SU-DHL-6 (cell line): ENCODE data around the gene IER3.

Experiments used
- H2AFZ ChIP-seq: fragments of 200-600 bp; sonication (generic); 2 replicates; pipeline ENCODE4 v1.6.1; 2014; ENCODE audit warnings: low read depth, mild to moderate bottlenecking, moderate library complexity, mixed read lengths, antibody characterized with exemption, low read length; ENCODE audit not compliant: severe bottlenecking
- H3F3A ChIP-seq: fragments of 200-600 bp; shearing (Covaris generic); 2 replicates; pipeline ENCODE4 v1.6.0; 2016; ENCODE audit warnings: antibody characterized with exemption, mild to moderate bottlenecking; ENCODE audit not compliant: insufficient read depth
- H3K27ac ChIP-seq: fragments of 200-600 bp; sonication (generic); 2 replicates; pipeline ENCODE4 v1.5.1; 2016; ENCODE audit warnings: low read depth, mild to moderate bottlenecking, low read length, moderate library complexity, mixed read lengths
- H3K27me3 ChIP-seq: fragments of 200-600 bp; sonication (generic), shearing (Covaris generic); 2 replicates; pipeline ENCODE4 v1.6.0; 2014; ENCODE audit warnings: mild to moderate bottlenecking, low read length
- H3K36me3 ChIP-seq: fragments of 200-600 bp; sonication (generic); 2 replicates; pipeline ENCODE4 v1.6.1; 2014; ENCODE audit warnings: mild to moderate bottlenecking, low read length, mixed read lengths
- H3K4me2 ChIP-seq: fragments of 300-600, 200-600 bp; shearing (Covaris generic), sonication (generic); 2 replicates; pipeline ENCODE4 v1.6.0; 2014; ENCODE audit warnings: low read length, low read depth, mild to moderate bottlenecking; ENCODE audit not compliant: poor library complexity, severe bottlenecking
- H3K4me3 ChIP-seq: fragments of 200-600 bp; sonication (generic); 2 replicates; pipeline ENCODE4 v1.5.1; 2014; ENCODE audit warnings: antibody characterized with exemption, low read length, mild to moderate bottlenecking, mixed read lengths; ENCODE audit not compliant: insufficient read depth, poor library complexity, severe bottlenecking
- H3K79me2 ChIP-seq: fragments of 200-600 bp; sonication (generic); 2 replicates; pipeline ENCODE4 v1.6.1; 2014; ENCODE audit warnings: mild to moderate bottlenecking, low read length, moderate library complexity; ENCODE audit not compliant: insufficient read depth
- H3K9ac ChIP-seq: fragments of 200-600 bp; sonication (generic); 2 replicates; pipeline ENCODE4 v1.7.0; 2014; ENCODE audit warnings: mild to moderate bottlenecking, low read length
- H3K9me2 ChIP-seq: fragments of 200-600 bp; sonication (generic); replicated peaks from 2 replicates; pipeline ENCODE4 v1.6.1; 2014; ENCODE audit warnings: low read length; ENCODE audit not compliant: insufficient read depth
- H3K9me3 ChIP-seq: fragments of 200-600 bp; sonication (generic); 2 replicates; pipeline ENCODE4 v1.6.1; 2014; ENCODE audit warnings: low read length, mixed read lengths; ENCODE audit not compliant: insufficient read depth
- H4K20me1 ChIP-seq: fragments of 200-600 bp; sonication (generic); 2 replicates; pipeline ENCODE4 v1.6.1; 2014; ENCODE audit warnings: low read depth, mild to moderate bottlenecking, antibody characterized with exemption, low read length, moderate library complexity, mixed read lengths
- EZH2phosphoT487 ChIP-seq: fragments of 200-600 bp; sonication (generic), shearing (Covaris generic); conservative IDR thresholded peaks from 2 replicates; pipeline ENCODE4 v1.6.1; 2018; ENCODE audit warnings: mild to moderate bottlenecking, antibody characterized with exemption, low read length, moderate library complexity, mixed read lengths
- TF ChIP-seq, protein P1 (sequence below): fragments of 200-600 bp; sonication (generic); IDR thresholded peaks from one replicate; pipeline ENCODE4 v1.5.1; 2017; ENCODE audit warnings: antibody characterized with exemption, mild to moderate bottlenecking, low read length, moderate library complexity; ENCODE audit not compliant: insufficient read depth, poor library complexity, severe bottlenecking

The IER3 gene

DNA sequence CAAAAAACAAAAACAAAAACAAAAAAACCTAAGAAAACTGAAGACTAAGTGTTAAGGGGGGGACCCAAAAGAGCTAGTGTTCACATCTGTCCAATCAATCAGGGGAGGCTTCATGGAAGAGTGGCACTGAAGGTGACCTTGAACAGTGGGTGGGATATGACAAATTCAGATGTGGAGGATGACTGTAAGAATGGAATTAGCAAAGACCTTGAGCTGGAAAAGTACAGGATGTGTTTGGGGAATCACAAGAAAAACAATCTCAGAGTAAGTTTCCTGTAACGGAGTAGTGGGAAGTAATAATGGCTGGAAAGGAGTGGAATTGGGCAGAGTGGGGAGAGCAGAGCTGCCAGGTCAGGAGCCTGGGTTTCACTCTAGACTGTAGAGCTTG, 2.9 kb upstream of the IER3 start:
- H3K27me3 ChIP-seq, result no peaks in the 10 kb centered on the region
- no peak overlapping the region for H3K9ac ChIP-seq
- no peaks in the 10 kb centered on the region for H3K9me3 ChIP-seq
- no peak overlapping the region for H2AFZ ChIP-seq
- H3K4me2 ChIP-seq, result no peak overlapping the region
- H3K27ac ChIP-seq, result no peak overlapping the region
- no peaks in the 10 kb centered on the region for H3K36me3 ChIP-seq
- H3K9me2 ChIP-seq, result no peaks in the 10 kb centered on the region
- peaks cover 9% of the 10 kb centered on the region for H3F3A ChIP-seq
- H4K20me1 ChIP-seq, result no peaks in the 10 kb centered on the region
- H3K79me2 ChIP-seq, result no peaks in the 10 kb centered on the region; the same call in 1 of the 2 replicates
- H3K4me3 ChIP-seq, result no peak overlapping the region
- TF ChIP-seq, protein P1, sequence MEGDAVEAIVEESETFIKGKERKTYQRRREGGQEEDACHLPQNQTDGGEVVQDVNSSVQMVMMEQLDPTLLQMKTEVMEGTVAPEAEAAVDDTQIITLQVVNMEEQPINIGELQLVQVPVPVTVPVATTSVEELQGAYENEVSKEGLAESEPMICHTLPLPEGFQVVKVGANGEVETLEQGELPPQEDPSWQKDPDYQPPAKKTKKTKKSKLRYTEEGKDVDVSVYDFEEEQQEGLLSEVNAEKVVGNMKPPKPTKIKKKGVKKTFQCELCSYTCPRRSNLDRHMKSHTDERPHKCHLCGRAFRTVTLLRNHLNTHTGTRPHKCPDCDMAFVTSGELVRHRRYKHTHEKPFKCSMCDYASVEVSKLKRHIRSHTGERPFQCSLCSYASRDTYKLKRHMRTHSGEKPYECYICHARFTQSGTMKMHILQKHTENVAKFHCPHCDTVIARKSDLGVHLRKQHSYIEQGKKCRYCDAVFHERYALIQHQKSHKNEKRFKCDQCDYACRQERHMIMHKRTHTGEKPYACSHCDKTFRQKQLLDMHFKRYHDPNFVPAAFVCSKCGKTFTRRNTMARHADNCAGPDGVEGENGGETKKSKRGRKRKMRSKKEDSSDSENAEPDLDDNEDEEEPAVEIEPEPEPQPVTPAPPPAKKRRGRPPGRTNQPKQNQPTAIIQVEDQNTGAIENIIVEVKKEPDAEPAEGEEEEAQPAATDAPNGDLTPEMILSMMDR, result no peak
- no peak for TF ChIP-seq EZH2phosphoT487

DNA sequence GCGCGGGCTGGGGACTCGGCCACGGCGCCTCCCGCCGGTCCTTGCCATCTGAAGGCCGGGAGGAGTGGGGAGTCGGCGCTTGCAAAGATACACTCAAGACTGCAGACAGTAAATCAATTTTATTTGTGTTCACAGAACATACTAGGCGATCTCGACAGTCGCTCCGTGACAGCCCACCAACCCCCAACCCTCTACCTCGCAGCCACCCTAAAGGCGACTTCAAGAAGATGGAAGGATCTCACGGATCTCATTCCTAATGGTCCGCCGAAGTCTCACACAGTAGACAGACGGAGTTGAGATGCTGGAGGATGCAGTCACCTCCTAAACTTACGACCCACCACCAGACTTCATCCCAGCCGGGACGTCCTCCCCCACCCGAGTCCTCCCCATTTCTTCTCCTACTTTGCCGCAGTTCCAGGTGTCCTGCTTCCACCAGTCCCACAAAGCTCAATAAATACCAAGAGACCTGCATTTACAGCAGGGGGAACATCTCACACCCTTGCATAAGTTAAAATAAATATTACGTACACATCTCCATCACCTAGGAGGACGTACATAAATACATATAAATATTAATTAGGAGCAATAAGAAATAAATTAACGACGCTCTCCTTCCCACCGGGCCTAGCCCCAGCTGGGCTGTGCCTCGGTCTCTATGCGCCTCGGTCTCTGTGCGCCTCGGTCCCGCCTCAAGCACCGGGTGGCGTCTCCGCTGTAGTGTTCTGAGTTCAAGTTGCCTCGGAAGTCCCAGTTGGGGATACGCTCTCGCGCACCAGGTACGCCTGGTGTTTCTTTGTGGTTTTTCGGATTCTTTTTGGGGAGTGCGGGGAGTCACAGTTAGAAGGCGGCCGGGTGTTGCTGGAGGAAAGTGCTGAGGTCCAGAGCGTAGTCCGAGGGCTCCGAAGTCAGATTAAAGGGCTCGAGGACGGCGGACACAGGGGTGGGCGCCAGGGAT, 971 bp downstream of the IER3 start:
- Histone ChIP-seq H3K79me2 (peaks cover 7% of the 10 kb centered on the region; the same call in 1 of the 2 replicates), H3K9me3 (no peaks in the 10 kb centered on the region), H4K20me1 (no peaks in the 10 kb centered on the region), H3K27ac (0 out of 2 replicates have a peak overlapping the region, but pooled peaks have one; percentile 1), H3K9ac (peak overlapping the region; percentile 78), H3K27me3 (no peaks in the 10 kb centered on the region), H3K4me3 (peak overlapping the region; percentile 83), H2AFZ (peak overlapping the region; percentile 86), H3K9me2 (no peaks in the 10 kb centered on the region), H3K4me2 (peak overlapping the region; percentile 74), H3F3A (peaks cover 12% of the 10 kb centered on the region), H3K36me3 (peaks cover 10% of the 10 kb centered on the region; the same call in 1 of the 2 replicates)
- TF ChIP-seq EZH2phosphoT487, result no peak
- TF ChIP-seq, protein P1, result no peak

DNA sequence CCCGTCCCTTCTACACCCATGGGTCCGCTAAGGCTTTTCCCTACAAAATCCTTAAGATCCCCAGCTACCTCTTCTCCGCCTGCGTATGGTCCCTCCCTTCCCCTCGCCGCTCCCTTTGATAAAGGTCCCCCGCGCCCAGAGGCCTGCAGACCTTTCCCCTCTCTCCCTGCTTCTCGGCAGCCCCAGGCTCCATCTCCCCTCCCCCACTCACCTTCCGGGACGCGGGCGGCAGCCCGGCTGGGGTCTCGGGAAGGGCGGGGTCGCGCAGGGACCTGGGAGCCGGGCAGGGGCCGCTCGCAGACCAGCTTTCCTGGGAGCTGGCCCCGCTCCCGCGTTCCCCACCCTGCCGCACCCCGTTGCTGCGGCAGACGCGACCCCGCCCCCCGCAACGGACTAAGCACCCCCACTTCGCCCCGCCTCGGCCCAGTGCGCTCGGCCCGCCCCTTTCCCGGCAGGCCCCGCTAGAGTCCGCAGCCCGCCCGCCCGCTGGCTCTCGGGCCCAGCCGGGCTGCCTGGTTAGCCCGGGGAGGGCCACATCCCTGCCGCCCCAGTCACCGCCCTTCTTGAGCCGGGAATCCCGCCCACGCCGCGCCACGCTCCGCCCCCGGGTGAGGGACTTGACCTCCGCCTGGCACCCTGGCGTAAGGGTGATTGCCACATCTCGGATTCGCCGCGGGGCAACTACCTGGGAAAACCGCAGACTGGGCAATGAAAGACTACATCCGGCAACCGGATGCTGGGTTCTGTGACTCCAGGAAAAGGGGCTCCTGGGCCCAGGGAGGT, 1.8 kb downstream of the IER3 start, which contains the start of gene FLOT1:
Gene FLOT1, minus strand, starts transcription at position 372 of the 783 bp plus-strand sequence. CDS start 498 bp downstream, outside the sequence.
- no peaks in the 10 kb centered on the region for H3K27me3 ChIP-seq
- peak within 1 kb of the TSS; percentile 86 for H2AFZ ChIP-seq
- peak within 1 kb of the TSS; percentile 78 for H3K9ac ChIP-seq
- no peaks in the 10 kb centered on the region for H4K20me1 ChIP-seq
- H3F3A ChIP-seq, result peaks cover 16% of the 10 kb centered on the region
- no peaks in the 10 kb centered on the region for H3K9me2 ChIP-seq
- no peaks in the 10 kb centered on the region for H3K9me3 ChIP-seq
- H3K36me3 ChIP-seq, result peaks cover 15% of the 10 kb centered on the region; the same call in 1 of the 2 replicates
- TF ChIP-seq, protein P1, result no peak
- TF ChIP-seq EZH2phosphoT487, result no peak
- peak within 1 kb of the TSS; percentile 74 for H3K4me2 ChIP-seq
- peaks cover 7% of the 10 kb centered on the region; the same call in 1 of the 2 replicates for H3K79me2 ChIP-seq
- 0 out of 2 replicates have a peak within 1 kb of the TSS, but pooled peaks have one; percentile 7 for H3K27ac ChIP-seq
- peak within 1 kb of the TSS; percentile 83 for H3K4me3 ChIP-seq
